Activated naive CD8-positive, alpha-beta T cell treated with anti-CD3 and anti-CD28 coated beads for 36 hours (primary cell): ENCODE data around the gene NACC1. TPM values are rescaled to one million over a fixed set of nuclear protein-coding genes. Genes with fewer than 3 reads are reported as not detected.
A peak's percentile ranks its signal among the peaks of the same experiment; 100 is the strongest.
"Not testable (repeated sequence)": the region's sequence is repeated elsewhere in the genome, so short reads cannot be mapped to it uniquely, and the experiment has no call there.

ENCODE experiments used
- DNase-seq: peaks from one replicate; pipeline ENCODE4 v3.0.0; 2021
- H3K27ac Mint-ChIP-seq: one replicate; pipeline ENCODE4 v1.8.0; 2022; ENCODE audit warnings: mild to moderate bottlenecking, moderate library complexity, mixed read lengths
- H3K27me3 Mint-ChIP-seq: one replicate; pipeline ENCODE4 v1.8.0; 2022; ENCODE audit warnings: mild to moderate bottlenecking, mixed read lengths
- H3K36me3 Mint-ChIP-seq: one replicate; pipeline ENCODE4 v1.8.0; 2021; ENCODE audit warnings: mild to moderate bottlenecking, mixed read lengths
- H3K4me1 Mint-ChIP-seq: one replicate; pipeline ENCODE4 v1.8.0; 2021; ENCODE audit warnings: mixed read lengths
- H3K4me3 Mint-ChIP-seq: one replicate; pipeline ENCODE4 v1.8.0; 2022; ENCODE audit warnings: mild to moderate bottlenecking, moderate library complexity, mixed read lengths
- H3K9me3 Mint-ChIP-seq: one replicate; pipeline ENCODE4 v1.8.0; 2022; ENCODE audit warnings: mixed read lengths
- total RNA-seq, 2 experiments: library from RNA; stranded (reverse); gene quantifications; one replicate each; pipeline ENCODE4 v1.2.3, GENCODE V29; 2021

NACC1 gene
- total RNA-seq, 2 experiments from 2014 or later, result 81.2 to 83.8 TPM

DNA sequence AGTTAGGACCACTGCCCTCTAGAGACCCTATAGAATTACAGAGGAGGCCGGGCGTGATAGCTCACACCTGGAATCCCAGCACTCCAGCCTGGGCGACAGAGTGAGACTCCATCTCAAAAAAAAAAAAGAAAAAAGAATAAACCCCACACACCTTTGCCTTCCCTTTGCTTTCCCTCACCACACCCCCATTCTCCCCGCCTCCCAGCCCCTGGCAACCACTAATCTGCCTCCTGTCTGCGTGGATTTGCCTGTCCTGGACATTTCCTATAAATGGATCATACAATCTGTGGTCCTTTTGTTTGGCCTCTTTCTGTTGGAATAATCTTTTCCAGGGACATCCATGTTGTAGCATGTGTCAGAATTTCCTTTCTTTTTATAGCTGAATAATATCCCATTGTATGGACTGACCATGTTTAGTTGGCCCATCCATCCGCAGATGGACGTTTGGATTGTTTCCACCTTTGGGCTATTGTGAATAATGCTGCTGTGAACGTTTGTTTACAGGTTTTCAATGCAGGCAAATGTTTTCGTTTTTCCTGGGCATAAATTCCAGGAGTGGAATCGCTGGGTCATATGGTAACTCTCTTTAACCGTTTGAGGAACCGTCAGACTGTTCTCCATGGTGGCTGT lies 15.3 kb downstream of the NACC1 start:
- Mint-ChIP-seq H3K4me1 (peaks cover 24% of the 10 kb centered on the region), H3K27me3 (no peaks in the 10 kb centered on the region), H3K4me3 (no peak overlapping the region), H3K9me3 (no peaks in the 10 kb centered on the region), H3K27ac (peak overlapping the region; percentile 90), H3K36me3 (peaks cover 13% of the 10 kb centered on the region)
- no peak for DNase-seq

DNA sequence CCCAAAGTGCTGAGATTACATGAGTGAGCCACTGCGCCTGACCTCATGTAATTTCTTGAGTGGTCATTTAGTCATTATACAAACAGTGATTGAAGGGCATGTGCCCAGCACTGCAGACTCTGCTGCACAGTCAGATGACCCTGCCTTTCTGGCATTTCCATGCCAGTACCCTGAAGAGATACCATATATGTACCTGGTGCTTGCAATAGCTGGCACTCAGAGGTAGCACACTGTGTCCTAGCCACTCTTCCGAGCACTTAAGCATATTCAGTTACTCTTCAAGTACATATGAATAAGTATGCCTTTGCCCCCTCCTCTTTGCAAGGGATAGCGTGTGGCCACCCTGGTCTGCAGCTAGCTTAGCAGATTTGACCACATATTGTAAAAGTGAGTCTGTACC lies 16.6 kb downstream of the NACC1 start:
- H3K4me1 Mint-ChIP-seq, result peaks cover 24% of the 10 kb centered on the region
- H3K9me3 Mint-ChIP-seq, result no peaks in the 10 kb centered on the region
- peaks cover 13% of the 10 kb centered on the region for H3K36me3 Mint-ChIP-seq

DNA sequence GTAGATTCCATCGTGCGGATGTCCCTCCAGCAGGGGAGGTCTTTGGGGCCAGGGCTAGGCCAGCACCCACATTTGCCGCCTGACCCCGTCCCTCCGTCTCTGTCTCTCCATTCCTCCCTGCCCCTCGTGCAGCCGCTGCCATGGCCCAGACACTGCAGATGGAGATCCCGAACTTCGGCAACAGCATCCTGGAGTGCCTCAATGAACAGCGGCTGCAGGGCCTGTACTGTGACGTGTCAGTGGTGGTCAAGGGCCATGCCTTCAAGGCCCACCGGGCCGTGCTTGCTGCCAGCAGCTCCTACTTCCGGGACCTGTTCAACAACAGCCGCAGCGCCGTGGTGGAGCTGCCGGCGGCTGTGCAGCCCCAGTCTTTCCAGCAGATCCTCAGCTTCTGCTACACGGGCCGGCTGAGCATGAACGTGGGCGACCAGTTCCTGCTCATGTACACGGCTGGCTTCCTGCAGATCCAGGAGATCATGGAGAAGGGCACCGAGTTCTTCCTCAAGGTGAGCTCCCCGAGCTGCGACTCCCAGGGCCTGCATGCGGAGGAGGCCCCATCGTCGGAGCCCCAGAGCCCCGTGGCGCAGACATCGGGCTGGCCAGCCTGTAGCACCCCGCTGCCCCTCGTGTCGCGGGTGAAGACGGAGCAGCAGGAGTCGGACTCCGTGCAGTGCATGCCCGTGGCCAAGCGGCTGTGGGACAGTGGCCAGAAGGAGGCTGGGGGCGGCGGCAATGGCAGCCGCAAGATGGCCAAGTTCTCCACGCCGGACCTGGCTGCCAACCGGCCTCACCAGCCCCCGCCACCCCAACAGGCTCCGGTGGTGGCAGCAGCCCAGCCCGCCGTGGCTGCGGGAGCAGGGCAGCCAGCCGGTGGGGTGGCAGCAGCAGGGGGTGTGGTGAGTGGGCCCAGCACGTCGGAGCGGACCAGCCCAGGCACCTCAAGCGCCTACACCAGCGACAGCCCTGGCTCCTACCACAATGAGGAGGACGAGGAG lies 17.3 kb downstream of the NACC1 start:
- H3K4me1 Mint-ChIP-seq, result peaks cover 24% of the 10 kb centered on the region
- H3K36me3 Mint-ChIP-seq, result peaks cover 13% of the 10 kb centered on the region
- no peaks in the 10 kb centered on the region for H3K27me3 Mint-ChIP-seq
- H3K27ac Mint-ChIP-seq, result no peak overlapping the region
- H3K4me3 Mint-ChIP-seq, result no peak overlapping the region
- H3K9me3 Mint-ChIP-seq, result no peaks in the 10 kb centered on the region
- DNase-seq, result no peak

More for the DNA sequence above, 16.6 kb downstream of the NACC1 start:
- Mint-ChIP-seq H3K4me3 (no peak overlapping the region), H3K27ac (no peak overlapping the region), H3K27me3 (no peaks in the 10 kb centered on the region)
- no peak for DNase-seq

DNA sequence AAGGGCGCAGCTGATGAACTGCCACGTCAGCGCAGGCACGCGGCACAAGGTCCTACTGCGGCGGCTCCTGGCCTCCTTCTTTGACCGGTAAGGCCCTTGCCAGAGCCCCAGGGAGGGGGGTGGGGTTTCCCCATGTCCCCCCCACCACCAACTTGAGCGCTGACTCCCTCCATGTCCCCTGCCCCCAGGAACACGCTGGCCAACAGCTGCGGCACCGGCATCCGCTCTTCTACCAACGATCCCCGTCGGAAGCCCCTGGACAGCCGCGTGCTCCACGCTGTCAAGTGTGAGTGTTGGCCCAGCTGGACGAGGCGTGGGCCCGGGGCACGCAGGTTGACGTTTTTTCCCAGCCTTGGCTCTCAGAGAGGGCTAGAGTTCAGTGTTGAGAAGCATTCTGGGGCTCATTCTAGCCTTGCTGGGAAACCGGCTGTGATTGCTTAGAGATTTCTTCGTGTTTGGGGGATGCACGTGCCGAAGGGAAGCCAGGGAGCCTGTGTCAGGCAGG lies 19.3 kb downstream of the NACC1 start:
- peaks cover 9% of the 10 kb centered on the region for H3K36me3 Mint-ChIP-seq
- H3K27me3 Mint-ChIP-seq, result no peaks in the 10 kb centered on the region
- no peak overlapping the region for H3K27ac Mint-ChIP-seq
- H3K4me1 Mint-ChIP-seq, result peaks cover 15% of the 10 kb centered on the region
- DNase-seq, result no peak
- no peaks in the 10 kb centered on the region for H3K9me3 Mint-ChIP-seq
- no peak overlapping the region for H3K4me3 Mint-ChIP-seq

DNA sequence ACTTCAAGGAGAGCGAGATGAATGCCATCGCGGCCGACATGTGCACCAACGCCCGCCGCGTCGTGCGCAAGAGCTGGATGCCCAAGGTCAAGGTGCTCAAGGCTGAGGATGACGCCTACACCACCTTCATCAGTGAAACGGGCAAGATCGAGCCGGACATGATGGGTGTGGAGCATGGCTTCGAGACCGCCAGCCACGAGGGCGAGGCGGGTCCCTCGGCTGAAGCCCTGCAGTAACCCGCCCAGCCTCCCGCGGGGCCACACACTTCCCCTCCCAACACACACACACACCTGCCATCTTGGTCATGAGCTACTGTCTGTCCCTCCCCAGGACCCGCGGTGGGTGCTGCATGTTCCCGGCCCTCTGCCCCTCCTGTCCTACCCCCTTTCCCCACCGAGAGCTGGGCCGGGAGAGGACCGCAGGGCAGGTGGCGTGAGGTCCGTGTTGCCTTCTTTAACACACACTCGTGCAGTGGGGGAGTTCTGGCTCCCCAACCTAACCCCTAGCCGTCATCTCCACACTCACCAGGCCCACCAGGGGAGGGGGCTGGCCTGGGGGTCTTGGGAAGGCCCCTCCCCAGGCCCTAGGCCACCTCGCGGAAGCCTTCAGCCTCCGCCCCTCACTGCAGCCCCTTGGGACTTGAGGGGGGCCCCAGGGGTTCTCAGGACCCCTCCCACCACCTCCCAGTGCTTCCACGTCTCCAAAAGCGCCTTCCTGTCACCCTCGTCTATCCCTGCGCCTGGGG lies 20.3 kb downstream of the NACC1 start:
- peaks cover 2% of the 10 kb centered on the region for H3K36me3 Mint-ChIP-seq
- no peak overlapping the region for H3K27ac Mint-ChIP-seq
- DNase-seq, result no peak
- H3K27me3 Mint-ChIP-seq, result no peaks in the 10 kb centered on the region
- no peaks in the 10 kb centered on the region for H3K9me3 Mint-ChIP-seq
- H3K4me3 Mint-ChIP-seq, result no peak overlapping the region
- H3K4me1 Mint-ChIP-seq, result peaks cover 5% of the 10 kb centered on the region

DNA sequence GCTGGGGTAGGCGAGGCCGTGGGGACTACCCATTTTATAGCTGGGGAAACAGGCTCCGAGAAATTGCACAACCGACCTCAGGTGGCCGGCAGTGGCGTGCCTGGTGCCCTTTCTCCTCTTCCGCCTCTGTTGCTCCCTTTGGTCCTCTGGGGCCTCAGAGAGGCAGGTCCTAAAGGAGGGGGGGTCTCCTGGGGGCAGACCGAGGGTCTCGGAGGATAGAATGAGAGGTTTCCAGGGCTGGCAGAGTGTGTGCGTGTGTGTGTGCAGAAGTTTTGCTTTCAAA lies 20.8 kb downstream of the NACC1 start:
- H3K27me3 Mint-ChIP-seq, result no peaks in the 10 kb centered on the region
- no peaks in the 10 kb centered on the region for H3K4me1 Mint-ChIP-seq
- no peaks in the 10 kb centered on the region for H3K9me3 Mint-ChIP-seq
- DNase-seq, result no peak
- no peak overlapping the region for H3K27ac Mint-ChIP-seq
- H3K4me3 Mint-ChIP-seq, result no peak overlapping the region
- peaks cover 2% of the 10 kb centered on the region for H3K36me3 Mint-ChIP-seq

DNA sequence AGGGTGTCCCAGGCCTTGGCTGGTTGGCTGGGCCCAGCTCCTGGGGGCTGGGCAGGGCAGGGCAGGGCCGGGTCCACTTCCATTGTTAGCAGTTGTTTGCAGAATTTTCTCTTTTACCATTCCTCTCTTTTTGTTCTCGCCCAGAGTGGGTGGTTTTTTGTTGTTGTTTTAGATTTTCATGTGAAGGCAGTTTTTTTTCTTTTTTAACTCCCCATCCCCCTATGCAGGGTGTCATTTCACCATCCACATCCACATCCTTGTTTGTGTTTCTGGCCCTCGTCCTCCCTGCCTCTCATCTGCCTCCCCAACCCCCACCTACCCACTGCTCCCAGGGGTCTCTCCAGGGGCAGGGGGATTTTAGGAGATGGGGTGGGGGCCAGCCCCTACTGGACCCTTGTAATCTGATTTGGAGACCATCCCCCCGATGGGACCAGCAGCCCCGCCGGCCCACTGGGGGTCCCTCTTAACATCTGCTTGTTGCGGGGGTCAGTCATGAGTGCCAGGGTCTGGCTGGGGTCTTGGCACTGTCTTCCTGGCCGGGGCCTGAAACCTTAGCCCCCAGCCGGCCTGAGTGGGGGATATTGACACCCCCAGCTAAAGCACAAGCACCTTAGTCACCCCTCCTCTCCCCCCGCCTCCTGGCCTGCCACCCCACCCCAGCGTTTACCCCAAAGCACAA lies 21.7 kb downstream of the NACC1 start:
- Mint-ChIP-seq H3K27me3 (no peaks in the 10 kb centered on the region), H3K4me1 (no peaks in the 10 kb centered on the region), H3K4me3 (no peak overlapping the region), H3K36me3 (peaks cover 2% of the 10 kb centered on the region), H3K27ac (no peak overlapping the region), H3K9me3 (no peaks in the 10 kb centered on the region)
- DNase-seq, result no peak

DNA sequence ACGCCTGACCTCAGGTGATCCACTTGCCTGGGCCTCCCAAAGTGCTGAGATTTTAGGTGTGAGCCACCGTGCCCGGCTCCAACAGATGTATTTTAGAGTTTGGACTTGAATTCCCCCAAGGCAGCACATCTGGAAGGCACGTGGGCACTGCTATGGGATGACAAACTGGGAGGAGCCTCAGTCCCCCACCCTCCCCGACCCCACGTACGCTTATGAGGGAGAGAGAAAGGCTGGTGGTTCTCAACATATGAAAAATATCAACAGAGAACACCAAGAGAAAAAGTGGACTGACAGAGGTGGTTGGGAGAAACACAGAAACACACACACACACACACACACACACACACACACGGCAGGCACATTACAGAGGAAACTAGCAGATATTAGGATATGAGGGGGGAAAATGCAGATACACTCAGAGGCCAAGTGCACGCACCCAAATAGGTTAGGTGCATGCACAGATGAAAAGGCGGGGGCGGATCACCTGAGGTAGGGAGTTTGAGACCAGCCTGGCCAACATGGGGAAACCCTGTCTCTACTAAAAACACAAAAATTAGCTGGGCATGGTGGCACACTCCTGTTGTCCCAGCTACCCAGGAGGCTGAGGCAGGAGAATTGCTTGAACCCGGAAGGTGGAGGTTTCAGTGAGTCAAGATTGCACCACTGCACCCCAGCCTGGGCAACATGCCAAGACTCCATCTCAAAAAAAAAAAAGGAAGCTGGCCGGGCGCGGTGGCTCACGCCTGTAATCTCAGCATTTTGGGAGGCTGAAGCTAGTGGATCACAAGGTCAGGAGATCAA lies 28.9 kb downstream of the NACC1 start:
- no peak for DNase-seq
- Mint-ChIP-seq H3K4me1 (peaks cover 15% of the 10 kb centered on the region), H3K9me3 (no peaks in the 10 kb centered on the region), H3K36me3 (peaks cover 2% of the 10 kb centered on the region), H3K27me3 (no peaks in the 10 kb centered on the region), H3K27ac (no peak overlapping the region), H3K4me3 (no peak overlapping the region)

DNA sequence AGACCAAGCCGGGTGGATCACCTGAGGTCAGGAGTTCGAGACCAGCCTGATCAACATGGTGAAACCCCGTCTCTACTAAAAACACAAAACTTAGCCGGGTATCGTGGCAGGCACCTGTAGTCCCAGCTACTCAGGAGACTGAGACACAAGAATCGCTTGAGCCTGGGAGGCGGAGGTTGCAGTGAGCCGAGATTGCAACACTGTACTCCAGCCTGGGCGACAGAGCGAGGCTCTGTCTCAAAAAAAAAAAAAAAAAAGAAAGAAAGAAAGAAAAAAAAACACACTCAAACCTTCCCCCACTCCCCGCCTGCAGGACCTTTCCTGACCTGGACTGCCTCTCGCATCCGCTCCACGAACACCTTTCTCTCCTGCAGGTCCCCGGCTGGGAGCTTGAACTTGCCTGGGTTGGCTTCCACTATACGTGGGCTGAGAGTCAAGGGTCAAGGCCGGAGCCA lies 31.1 kb downstream of the NACC1 start:
- Mint-ChIP-seq H3K36me3 (peaks cover 15% of the 10 kb centered on the region), H3K27ac (peak overlapping the region; percentile 65), H3K4me3 (peak overlapping the region; percentile 99), H3K4me1 (peaks cover 22% of the 10 kb centered on the region)
- not testable (repeated sequence) for H3K9me3 Mint-ChIP-seq, DNase-seq, H3K27me3 Mint-ChIP-seq

DNA sequence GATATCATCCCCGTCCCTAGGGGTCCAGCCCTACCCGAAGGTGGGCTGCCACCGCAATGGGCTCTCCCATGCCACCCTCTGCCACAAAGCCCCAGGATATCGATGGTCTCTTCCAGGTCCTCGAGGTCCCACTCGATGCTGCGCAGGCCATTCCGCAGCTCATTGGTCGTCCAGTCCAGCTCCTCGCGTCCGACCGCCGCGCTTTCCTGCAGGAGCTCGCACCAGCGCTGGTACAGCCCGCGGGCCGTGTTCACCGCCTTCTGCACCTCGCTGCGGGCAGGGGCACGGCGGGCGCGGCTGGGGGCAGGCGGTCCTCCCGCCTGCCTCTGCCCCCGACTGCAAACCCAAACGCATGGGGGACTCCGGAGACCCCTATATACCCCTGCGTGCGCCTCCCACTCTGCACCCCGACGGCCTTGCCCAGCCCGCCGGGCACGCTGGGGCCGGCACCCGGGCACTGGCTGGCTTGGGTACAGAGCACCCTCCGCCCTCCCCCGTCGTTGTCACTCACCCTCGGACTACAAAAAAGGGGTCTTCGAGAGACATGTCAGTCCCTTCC lies 31.6 kb downstream of the NACC1 start:
- Mint-ChIP-seq H3K36me3 (peaks cover 20% of the 10 kb centered on the region), H3K27me3 (peaks cover 13% of the 10 kb centered on the region), H3K9me3 (no peaks in the 10 kb centered on the region), H3K27ac (peak overlapping the region; percentile 98), H3K4me1 (peaks cover 22% of the 10 kb centered on the region), H3K4me3 (peak overlapping the region; percentile 99)
- DNase-seq, result peak; percentile 53

DNA sequence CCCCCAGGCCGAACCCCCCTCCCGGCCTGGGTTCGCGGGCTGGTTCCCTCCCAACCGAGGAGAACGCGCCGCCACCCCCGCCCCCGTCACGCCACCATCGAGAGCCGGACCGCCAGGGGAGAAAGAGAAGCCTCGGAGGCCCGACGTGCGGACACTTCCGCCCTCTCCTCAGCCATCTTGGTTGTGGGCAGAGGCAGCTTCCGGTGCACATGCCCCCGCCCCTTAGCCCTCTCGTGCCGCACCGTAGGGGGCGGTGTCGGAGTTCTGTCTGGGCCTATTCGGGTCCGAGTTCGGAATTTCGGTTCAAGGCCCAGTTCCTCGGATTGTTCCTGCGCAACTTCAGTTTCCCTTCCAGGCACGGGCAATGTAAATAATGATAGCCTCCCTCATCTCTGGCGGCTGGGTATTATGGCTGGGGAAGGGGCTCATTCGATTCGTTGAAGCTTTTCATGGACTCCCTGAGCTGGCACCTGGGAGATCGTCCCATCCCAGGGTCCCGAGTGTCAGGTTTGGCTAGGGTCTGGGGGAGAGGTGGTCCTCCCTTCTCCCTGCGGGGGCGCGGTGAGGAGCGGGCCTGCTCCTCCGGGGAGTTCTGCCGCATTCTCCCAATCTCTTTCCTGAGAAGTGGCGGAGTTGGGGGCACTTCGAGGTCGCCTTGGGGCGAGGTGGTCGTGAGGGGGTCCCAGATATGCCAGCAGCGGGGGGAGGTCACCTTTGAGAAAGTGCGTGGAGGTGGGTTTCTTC lies 32.3 kb downstream of the NACC1 start, which contains the start of the genes IER2 and STX10:
IER2 (plus strand) TSS at position 225 of the 744 bp plus-strand sequence. CDS start 2,776 bp downstream, outside the sequence.
STX10 (minus strand) TSS at position 189 of the 744 bp plus-strand sequence. CDS start 202 bp downstream, outside the sequence.
- Mint-ChIP-seq H3K36me3 (peaks cover 26% of the 10 kb centered on the region), H3K4me1 (peaks cover 25% of the 10 kb centered on the region), H3K4me3 (peak within 1 kb of the TSS; percentile 99), H3K27me3 (peaks cover 14% of the 10 kb centered on the region), H3K9me3 (no peaks in the 10 kb centered on the region), H3K27ac (peak within 1 kb of the TSS; percentile 98)
- DNase-seq, result peak; percentile 94

DNA sequence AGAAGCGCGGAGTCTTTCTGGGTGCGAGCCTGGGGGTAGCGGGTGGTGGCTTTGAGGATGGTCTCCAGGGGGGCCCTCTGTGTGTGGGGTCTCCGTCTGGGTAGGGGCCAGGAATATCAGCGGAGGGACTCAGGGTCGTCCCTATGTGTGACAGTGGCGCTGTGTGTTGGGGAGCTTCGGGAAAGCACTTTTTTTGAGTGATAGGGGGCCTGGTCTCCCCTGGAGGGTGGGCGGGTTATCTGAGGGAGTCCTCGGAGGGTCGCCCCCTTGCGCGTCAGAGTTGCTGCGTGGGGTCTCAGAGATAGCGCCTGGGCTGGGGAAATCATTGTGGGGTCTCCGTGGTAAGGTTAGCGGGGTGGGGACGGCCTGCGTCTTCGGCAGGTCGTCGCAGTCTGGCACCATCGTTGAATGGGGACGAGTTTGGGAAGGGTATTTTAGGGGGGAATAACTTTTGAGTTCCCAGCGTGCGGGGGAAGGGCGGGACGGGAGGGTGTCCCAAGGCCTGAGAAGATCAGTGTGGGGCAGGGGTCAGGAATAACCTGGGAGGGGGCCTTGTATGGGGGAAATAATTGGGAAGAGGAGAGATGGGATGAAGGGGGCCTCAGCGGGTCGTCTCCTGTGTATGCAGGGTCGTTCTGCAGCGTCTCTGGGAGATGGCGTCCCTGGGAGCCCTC lies 33.0 kb downstream of the NACC1 start:
- peaks cover 14% of the 10 kb centered on the region for H3K27me3 Mint-ChIP-seq
- peak overlapping the region; percentile 98 for H3K27ac Mint-ChIP-seq
- H3K4me3 Mint-ChIP-seq, result peak overlapping the region; percentile 99
- peaks cover 28% of the 10 kb centered on the region for H3K4me1 Mint-ChIP-seq
- no peaks in the 10 kb centered on the region for H3K9me3 Mint-ChIP-seq
- DNase-seq, result peak; percentile 39
- peaks cover 28% of the 10 kb centered on the region for H3K36me3 Mint-ChIP-seq
